ENCODE data around the gene RASSF6.
"Not testable (repeated sequence)": the region's sequence is repeated elsewhere in the genome, so short reads cannot be mapped to it uniquely, and the experiment has no call there.

The RASSF6 gene

DNA sequence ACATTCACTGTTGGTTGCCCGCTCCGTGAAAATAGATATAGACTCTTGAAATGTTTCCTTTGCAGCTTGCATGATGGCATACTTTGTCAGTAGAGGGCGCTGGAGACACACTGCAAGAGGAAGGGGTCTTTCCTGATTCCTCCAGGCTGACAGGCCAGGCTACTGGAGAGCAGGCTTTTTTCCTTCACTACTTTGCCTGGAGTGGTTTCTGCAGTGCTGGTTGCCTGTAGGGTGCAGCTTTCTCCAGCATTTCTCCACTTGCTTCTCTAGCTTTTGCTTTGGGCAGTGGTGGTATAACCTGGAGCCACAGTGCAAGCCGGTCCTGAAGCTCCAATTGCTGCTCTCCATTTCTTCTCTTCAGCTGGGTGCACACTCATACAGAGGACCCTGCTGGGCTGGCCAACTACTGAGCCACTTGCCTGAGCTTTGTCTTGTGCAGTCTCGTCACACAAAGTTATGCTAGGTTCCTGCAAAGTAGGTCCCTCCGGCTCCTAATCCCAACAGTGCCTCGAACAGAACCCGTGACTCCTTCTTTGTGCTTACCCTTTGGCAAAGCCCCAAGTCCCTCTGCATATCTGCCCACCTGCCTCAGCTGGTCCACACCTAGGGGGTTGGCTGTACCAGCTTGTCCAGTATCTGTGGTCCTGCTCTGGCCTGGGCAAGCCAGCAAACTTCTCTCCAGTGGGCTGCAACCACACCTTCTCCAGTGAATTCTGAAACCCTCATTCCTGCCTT, 46.3 kb downstream of the RASSF6 start:
- Histone ChIP-seq H3K36me3 (ENCODE audit: control insufficient read depth, insufficient read depth, low read length, severe bottlenecking) (no peaks in the 10 kb centered on the region), H3K4me1 (ENCODE audit: control insufficient read depth, insufficient read depth, low read length) (no peaks in the 10 kb centered on the region), H3K9ac (ENCODE audit: low read length) (no peak overlapping the region), H3K4me3 (ENCODE audit: low read length) (no peak overlapping the region), H3K27me3 (replicated peaks; ENCODE audit: control insufficient read depth, insufficient read depth, low read length) (no peaks in the 10 kb centered on the region), H3K9me3 (ENCODE audit: control insufficient read depth, low read length) (no peaks in the 10 kb centered on the region)
- peak; percentile 91 for DNase-seq (ENCODE audit: low read depth)

DNA sequence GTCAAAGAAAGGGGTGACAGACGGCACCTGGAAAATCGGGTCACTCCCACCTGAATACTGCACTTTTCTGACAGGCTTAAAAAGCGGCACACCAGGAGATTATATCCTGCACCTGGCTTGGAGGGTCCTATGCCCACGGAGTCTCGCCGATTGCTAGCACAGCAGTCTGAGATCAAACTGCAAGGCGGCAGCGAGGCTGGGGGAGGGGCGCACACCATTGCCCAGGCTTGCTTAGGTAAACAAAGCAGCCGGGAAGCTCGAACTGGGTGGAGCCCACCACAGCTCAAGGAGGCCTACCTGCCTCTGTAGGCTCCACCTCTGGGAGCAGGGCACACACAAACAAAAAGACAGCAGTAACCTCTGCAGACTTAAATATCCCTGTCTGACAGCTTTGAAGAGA, 69.4 kb downstream of the RASSF6 start:
- H3K9me3 ChIP-seq (ENCODE audit: control insufficient read depth, low read length); H3K9ac ChIP-seq (ENCODE audit: low read length); H3K36me3 ChIP-seq (ENCODE audit: control insufficient read depth, insufficient read depth, low read length, severe bottlenecking); H3K27me3 ChIP-seq (replicated peaks; ENCODE audit: control insufficient read depth, insufficient read depth, low read length); H3K4me3 ChIP-seq (ENCODE audit: low read length); H3K4me1 ChIP-seq (ENCODE audit: control insufficient read depth, insufficient read depth, low read length); DNase-seq (ENCODE audit: low read depth): not testable (repeated sequence)

DNA sequence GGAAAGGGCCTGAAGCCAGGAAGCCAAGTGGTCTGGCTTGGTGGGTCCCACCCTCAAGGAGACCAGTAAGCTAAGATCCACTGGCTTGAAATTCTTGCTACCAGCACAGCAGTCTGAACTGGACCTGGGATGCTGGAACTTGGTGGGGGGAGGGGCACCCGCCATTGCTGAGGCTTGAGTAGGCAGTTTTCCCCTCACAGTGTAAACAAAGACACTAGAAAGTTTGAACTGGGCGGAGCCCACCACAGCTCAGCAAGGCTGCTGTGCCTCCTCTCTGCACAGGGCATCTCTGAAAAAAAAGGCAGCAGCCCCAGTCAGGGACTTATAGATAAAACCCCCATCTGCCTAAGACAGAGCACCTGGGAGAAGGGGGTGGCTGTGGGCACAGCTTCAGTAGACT, 75.6 kb downstream of the RASSF6 start:
- no peaks in the 10 kb centered on the region for H3K4me1 ChIP-seq (ENCODE audit: control insufficient read depth, insufficient read depth, low read length)
- H3K36me3 ChIP-seq (ENCODE audit: control insufficient read depth, insufficient read depth, low read length, severe bottlenecking), result no peaks in the 10 kb centered on the region
- no peak overlapping the region for H3K9ac ChIP-seq (ENCODE audit: low read length)
- H3K27me3 ChIP-seq (replicated peaks; ENCODE audit: control insufficient read depth, insufficient read depth, low read length), result no peaks in the 10 kb centered on the region
- no peak for DNase-seq (ENCODE audit: low read depth)
- H3K4me3 ChIP-seq (ENCODE audit: low read length), result no peak overlapping the region
- H3K9me3 ChIP-seq (ENCODE audit: control insufficient read depth, low read length), result no peaks in the 10 kb centered on the region

DNA sequence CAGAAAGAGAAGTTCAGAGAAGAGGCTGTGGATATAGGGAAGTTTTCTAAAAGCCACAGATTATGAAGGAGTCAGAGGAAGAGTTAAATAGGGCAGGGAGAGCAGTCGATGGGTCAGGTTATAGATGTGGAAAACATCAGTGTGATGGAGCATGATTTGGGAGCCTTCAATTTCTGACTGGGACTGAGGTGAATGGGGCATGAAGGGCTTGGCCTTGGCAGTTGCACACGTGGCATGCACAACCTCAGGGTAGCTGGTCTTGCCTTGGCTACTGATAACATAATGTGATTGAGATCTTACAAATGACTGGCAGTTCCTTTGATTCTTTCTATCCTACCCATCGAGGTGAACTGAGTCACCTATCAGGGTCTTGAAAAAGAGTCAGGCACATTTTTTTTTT, 79.0 kb downstream of the RASSF6 start:
- H3K4me1 ChIP-seq (ENCODE audit: control insufficient read depth, insufficient read depth, low read length), result no peaks in the 10 kb centered on the region
- H3K9me3 ChIP-seq (ENCODE audit: control insufficient read depth, low read length), result no peaks in the 10 kb centered on the region
- no peaks in the 10 kb centered on the region for H3K36me3 ChIP-seq (ENCODE audit: control insufficient read depth, insufficient read depth, low read length, severe bottlenecking)
- DNase-seq (ENCODE audit: low read depth), result no peak
- H3K27me3 ChIP-seq (replicated peaks; ENCODE audit: control insufficient read depth, insufficient read depth, low read length), result no peaks in the 10 kb centered on the region
- no peak overlapping the region for H3K4me3 ChIP-seq (ENCODE audit: low read length)
- H3K9ac ChIP-seq (ENCODE audit: low read length), result no peak overlapping the region

DNA sequence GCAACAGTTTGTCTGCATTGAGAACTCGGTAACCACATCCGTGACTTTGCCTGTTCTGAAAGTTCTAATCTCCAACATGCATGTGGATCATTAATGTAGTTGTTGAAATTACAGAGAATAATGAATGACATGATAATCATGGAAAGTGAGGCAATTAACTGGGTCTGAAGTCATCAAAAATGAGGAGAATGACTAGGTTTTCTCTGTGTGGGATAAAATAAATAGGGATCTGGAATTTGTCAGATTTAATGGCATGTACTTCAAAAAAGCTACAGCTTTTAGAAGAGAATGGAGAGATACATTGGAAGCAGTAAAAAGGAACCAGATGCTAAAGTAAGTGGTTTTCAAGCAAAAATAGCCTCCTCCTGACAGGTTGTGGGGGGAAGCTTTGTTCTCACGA, 79.4 kb downstream of the RASSF6 start:
- H3K9ac ChIP-seq (ENCODE audit: low read length), result no peak overlapping the region
- no peaks in the 10 kb centered on the region for H3K36me3 ChIP-seq (ENCODE audit: control insufficient read depth, insufficient read depth, low read length, severe bottlenecking)
- DNase-seq (ENCODE audit: low read depth), result no peak
- no peaks in the 10 kb centered on the region for H3K9me3 ChIP-seq (ENCODE audit: control insufficient read depth, low read length)
- H3K4me1 ChIP-seq (ENCODE audit: control insufficient read depth, insufficient read depth, low read length), result no peaks in the 10 kb centered on the region
- H3K27me3 ChIP-seq (replicated peaks; ENCODE audit: control insufficient read depth, insufficient read depth, low read length), result no peaks in the 10 kb centered on the region
- H3K4me3 ChIP-seq (ENCODE audit: low read length), result no peak overlapping the region

DNA sequence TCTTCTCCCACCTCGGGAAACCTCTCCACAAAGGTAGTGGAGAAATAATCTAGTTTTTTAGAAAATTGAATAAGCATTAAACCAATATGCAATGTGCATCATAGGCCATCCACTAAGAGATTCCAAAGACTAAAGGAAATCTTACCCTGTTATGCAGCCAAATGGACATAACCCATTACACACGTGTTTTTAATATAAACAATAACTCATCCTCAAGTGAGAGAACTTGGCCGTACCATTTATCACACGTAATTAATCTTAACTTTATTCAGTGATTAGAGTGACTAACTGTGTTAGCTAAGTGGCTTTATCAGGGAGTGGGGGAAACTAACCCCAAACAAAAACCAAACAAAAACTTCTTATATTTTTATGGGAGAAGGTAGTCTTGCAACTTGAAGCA, 80.8 kb downstream of the RASSF6 start:
- Histone ChIP-seq H3K27me3 (replicated peaks; ENCODE audit: control insufficient read depth, insufficient read depth, low read length) (no peaks in the 10 kb centered on the region), H3K4me1 (ENCODE audit: control insufficient read depth, insufficient read depth, low read length) (no peaks in the 10 kb centered on the region), H3K36me3 (ENCODE audit: control insufficient read depth, insufficient read depth, low read length, severe bottlenecking) (no peaks in the 10 kb centered on the region), H3K4me3 (ENCODE audit: low read length) (no peak overlapping the region), H3K9me3 (ENCODE audit: control insufficient read depth, low read length) (no peaks in the 10 kb centered on the region), H3K9ac (ENCODE audit: low read length) (no peak overlapping the region)
- DNase-seq (ENCODE audit: low read depth), result no peak

DNA sequence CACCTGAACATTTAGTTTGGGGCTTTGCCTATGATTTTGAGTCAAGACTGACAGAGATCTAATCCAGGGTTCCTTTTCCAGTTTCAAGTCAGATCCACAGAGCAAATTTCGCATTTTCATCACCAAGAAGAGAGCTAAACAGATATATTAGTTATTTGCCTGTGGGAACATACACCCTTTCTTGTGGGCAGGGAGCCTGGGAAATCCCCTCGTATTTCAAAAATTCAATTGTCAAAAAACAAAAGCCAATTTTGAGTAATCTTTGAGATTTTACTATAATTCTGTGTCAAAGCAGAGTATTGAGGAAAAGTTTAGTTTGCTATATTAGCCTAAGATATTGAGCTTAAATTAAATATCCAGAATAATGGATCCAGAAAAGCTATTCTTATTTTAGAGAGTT, 82.1 kb downstream of the RASSF6 start:
- Histone ChIP-seq H3K4me3 (ENCODE audit: low read length) (no peak overlapping the region), H3K4me1 (ENCODE audit: control insufficient read depth, insufficient read depth, low read length) (no peaks in the 10 kb centered on the region), H3K27me3 (replicated peaks; ENCODE audit: control insufficient read depth, insufficient read depth, low read length) (no peaks in the 10 kb centered on the region), H3K36me3 (ENCODE audit: control insufficient read depth, insufficient read depth, low read length, severe bottlenecking) (no peaks in the 10 kb centered on the region), H3K9me3 (ENCODE audit: control insufficient read depth, low read length) (no peaks in the 10 kb centered on the region), H3K9ac (ENCODE audit: low read length) (no peak overlapping the region)
- no peak for DNase-seq (ENCODE audit: low read depth)

DNA sequence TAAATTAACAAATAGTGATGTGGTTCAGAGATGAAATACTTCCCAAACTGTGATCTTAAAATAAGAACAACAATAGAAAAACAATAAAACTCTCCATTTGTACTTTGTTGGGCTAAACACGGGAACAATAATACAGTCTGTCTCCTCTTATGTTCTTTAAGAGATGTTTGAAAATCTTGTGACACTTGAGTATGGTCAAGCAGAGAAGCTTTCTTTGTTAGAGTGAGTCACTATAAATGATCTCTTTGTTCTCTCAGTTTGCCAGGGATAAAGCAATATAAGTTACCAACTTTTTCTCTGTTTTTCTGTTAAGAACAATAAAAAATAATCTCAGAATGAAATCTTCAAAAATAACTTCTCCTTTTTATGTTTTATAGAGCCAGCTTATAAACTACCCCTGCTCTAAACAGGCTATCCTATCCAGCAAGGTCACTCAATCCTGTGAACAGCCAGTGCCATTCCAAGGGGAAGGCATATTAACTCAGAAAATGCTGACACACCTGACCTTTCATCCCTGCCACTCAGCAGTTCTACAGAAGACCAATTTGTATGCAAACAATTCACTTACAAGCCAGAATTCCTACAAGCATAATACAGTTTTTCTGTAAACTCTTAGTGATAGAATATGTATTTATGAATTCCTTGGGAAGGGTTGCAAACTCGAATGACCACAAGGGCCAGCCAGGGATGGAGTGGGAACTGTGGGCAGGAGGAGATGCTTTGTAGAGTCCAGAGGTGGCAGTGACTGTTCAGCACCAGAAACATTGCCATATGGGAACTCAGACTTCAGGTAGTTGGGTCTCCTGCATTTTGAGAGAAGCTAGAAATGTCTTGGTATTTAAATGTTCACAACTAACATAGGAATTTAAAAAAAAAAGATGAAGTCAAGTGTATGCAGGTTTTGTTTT, 86.5 kb downstream of the RASSF6 start:
- Histone ChIP-seq H3K9ac (ENCODE audit: low read length) (no peak overlapping the region), H3K9me3 (ENCODE audit: control insufficient read depth, low read length) (no peaks in the 10 kb centered on the region), H3K36me3 (ENCODE audit: control insufficient read depth, insufficient read depth, low read length, severe bottlenecking) (no peaks in the 10 kb centered on the region), H3K4me1 (ENCODE audit: control insufficient read depth, insufficient read depth, low read length) (no peaks in the 10 kb centered on the region), H3K27me3 (replicated peaks; ENCODE audit: control insufficient read depth, insufficient read depth, low read length) (no peaks in the 10 kb centered on the region), H3K4me3 (ENCODE audit: low read length) (no peak overlapping the region)
- no peak for DNase-seq (ENCODE audit: low read depth)

DNA sequence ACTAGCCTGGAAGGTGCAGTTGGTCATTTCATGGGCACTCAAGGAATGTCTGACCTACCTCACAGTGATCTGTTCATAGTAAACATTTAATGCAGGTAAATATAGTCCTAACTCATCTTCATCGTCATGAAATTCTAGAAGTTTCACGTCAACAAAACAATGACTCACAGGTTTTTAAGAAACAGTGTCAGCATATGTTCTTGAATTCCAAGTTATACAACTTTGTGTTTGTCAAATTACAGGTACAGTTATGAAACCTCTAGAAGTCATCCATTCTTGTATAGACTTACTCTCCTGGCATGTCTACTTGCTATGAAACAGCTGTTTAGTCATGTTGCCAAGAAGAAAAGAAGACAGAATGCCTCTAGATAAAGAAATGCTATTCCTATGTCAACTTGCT, 92.1 kb downstream of the RASSF6 start:
- H3K4me1 ChIP-seq (ENCODE audit: control insufficient read depth, insufficient read depth, low read length), result no peaks in the 10 kb centered on the region
- no peaks in the 10 kb centered on the region for H3K9me3 ChIP-seq (ENCODE audit: control insufficient read depth, low read length)
- no peak for DNase-seq (ENCODE audit: low read depth)
- H3K36me3 ChIP-seq (ENCODE audit: control insufficient read depth, insufficient read depth, low read length, severe bottlenecking), result no peaks in the 10 kb centered on the region
- no peak overlapping the region for H3K4me3 ChIP-seq (ENCODE audit: low read length)
- no peaks in the 10 kb centered on the region for H3K27me3 ChIP-seq (replicated peaks; ENCODE audit: control insufficient read depth, insufficient read depth, low read length)
- H3K9ac ChIP-seq (ENCODE audit: low read length), result no peak overlapping the region

DNA sequence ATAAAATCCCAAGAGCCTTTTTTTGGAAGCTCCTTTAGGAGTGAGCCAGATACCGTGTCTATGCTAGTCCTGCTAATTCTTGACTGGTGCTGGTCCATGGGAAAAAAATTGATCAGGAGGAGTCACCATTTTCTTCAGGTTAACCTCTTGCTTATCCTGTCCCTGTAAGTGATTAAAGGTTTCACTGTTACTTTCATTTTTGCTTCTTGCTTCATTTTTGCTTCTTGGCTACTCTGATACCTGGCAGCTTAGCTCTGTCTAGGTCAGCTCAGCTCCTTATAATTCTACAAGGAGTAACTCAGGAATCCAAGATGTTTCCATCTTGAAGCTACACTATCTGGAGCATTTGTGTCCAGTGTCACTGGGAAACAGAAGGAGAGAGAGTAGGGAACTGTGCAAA, 93.0 kb downstream of the RASSF6 start:
- no peaks in the 10 kb centered on the region for H3K9me3 ChIP-seq (ENCODE audit: control insufficient read depth, low read length)
- no peaks in the 10 kb centered on the region for H3K4me1 ChIP-seq (ENCODE audit: control insufficient read depth, insufficient read depth, low read length)
- no peaks in the 10 kb centered on the region for H3K36me3 ChIP-seq (ENCODE audit: control insufficient read depth, insufficient read depth, low read length, severe bottlenecking)
- no peak for DNase-seq (ENCODE audit: low read depth)
- H3K9ac ChIP-seq (ENCODE audit: low read length), result no peak overlapping the region
- H3K4me3 ChIP-seq (ENCODE audit: low read length), result no peak overlapping the region
- H3K27me3 ChIP-seq (replicated peaks; ENCODE audit: control insufficient read depth, insufficient read depth, low read length), result no peaks in the 10 kb centered on the region

DNA sequence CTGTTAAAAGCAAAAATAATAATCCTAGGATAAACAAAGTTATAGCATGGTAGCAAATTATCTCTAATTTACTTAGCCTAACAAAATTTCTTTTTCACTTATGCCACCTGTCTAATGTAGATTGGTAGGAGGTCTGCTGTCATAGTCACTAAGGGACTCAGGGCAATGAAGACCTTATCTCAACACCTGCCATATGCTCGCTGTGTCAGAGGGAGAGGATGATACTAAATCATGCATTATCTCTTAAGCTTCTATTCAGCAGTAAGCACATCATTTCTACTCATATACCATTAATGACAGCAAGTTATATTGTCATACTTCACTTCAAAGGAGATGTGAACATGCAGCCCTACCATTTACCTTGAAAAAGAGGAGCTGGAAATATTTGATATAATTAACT, 94.6 kb downstream of the RASSF6 start:
- no peaks in the 10 kb centered on the region for H3K9me3 ChIP-seq (ENCODE audit: control insufficient read depth, low read length)
- H3K9ac ChIP-seq (ENCODE audit: low read length), result no peak overlapping the region
- H3K4me1 ChIP-seq (ENCODE audit: control insufficient read depth, insufficient read depth, low read length), result peaks cover 12% of the 10 kb centered on the region
- H3K36me3 ChIP-seq (ENCODE audit: control insufficient read depth, insufficient read depth, low read length, severe bottlenecking), result no peaks in the 10 kb centered on the region
- DNase-seq (ENCODE audit: low read depth), result no peak
- H3K4me3 ChIP-seq (ENCODE audit: low read length), result no peak overlapping the region
- no peaks in the 10 kb centered on the region for H3K27me3 ChIP-seq (replicated peaks; ENCODE audit: control insufficient read depth, insufficient read depth, low read length)

Measured in adipocyte (in vitro differentiated cells).